Measurements from ENCODE around the gene HEPH. TPM values are rescaled to one million over a fixed set of nuclear protein-coding genes. Genes with fewer than 3 reads are reported as not detected.
"Not testable (repeated sequence)": the region's sequence is repeated elsewhere in the genome, so short reads cannot be mapped to it uniquely, and the experiment has no call there.

HEPH gene
- polyA plus RNA-seq (ENCODE audit: insufficient read length in 4 of 4), result 10 to 100 TPM; 47.6 to 64.5 (median 56.2) TPM

GRCh38 chrX:66163849-66164411 lies at the start of gene HEPH:
Gene HEPH, plus strand, starts transcription at chrX:66164247. Its CDS starts 6,324 bp downstream, at chrX:66170571.
- DNase-seq (ENCODE audit: low read depth in 4 of 4, low spot score in 3 of 4), result no peak

DNA sequence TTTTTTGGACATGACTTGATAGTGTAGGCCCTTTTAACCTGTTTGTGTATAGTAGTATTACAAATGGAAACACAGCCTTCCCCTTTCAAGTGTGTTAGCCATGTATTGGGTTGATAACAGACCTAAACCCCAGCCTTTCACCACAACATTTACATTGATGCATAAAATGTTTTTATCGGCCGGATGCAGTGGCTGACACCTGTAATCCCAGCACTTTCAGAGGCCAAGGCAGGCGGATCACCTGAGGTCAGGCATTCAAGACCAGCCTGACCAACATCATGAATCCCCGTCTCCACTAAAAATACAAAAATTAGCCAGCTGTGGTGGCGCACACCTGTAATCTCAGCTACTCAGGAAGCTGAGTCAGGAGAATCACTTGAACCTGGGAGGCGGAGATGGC lies 45.3 kb upstream of the HEPH start:
- DNase-seq (ENCODE audit: low read depth in 4 of 4, low spot score in 3 of 4), result not testable (repeated sequence)

GRCh38 chrX:66121354-66121753 lies 42.7 kb upstream of the HEPH start:
- DNase-seq (ENCODE audit: low read depth in 4 of 4, low spot score in 3 of 4), result not testable (repeated sequence)

- no peak for DNase-seq (ENCODE audit: low read depth in 4 of 4, low spot score in 3 of 4)
These were observed 37.4 kb upstream of the HEPH start for GRCh38 chrX:66126662-66127061.

- no peak for DNase-seq (ENCODE audit: low read depth in 4 of 4, low spot score in 3 of 4)
These were observed 33.6 kb upstream of the HEPH start for GRCh38 chrX:66130469-66130868.

DNA sequence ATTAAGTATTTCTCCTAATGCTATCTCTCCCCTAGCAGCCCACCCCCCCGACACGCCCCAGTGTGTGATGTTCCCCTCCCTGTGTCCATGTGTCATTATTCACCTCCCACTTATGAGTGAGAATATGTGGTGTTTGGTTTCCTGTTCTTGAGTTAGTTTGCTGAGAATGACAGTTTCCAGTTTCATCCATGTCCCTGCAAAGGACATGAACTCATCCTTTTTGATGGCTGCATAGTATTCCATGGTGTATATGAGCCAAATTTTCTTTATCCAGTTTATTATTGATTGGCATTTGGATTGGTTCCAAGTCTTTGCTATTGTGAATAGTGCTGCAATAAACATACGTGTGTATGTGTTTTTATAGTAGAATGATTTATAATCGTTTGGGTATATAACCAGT lies 28.8 kb upstream of the HEPH start:
- DNase-seq (ENCODE audit: low read depth in 4 of 4, low spot score in 3 of 4), result not testable (repeated sequence)

DNA sequence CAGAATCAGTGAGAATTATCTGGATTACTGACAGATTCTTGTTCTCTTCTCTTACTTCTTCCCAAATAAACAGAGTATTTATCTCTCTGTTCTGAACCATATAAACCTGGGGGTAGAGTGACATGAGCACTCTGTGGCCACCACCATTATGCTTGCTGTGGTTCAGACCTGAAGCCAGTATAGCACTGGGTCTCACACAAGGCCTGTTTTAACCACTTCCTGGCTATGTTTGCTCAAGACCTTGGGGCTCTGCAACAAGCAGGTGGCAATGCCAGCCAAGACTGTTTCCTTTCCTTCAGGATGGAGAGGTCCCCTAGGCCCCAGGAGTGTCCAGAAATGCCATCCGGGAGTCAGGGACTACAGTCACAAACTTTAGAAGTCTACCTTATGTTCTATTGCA lies 21.7 kb upstream of the HEPH start:
- DNase-seq (ENCODE audit: low read depth in 4 of 4, low spot score in 3 of 4), result no peak

DNA sequence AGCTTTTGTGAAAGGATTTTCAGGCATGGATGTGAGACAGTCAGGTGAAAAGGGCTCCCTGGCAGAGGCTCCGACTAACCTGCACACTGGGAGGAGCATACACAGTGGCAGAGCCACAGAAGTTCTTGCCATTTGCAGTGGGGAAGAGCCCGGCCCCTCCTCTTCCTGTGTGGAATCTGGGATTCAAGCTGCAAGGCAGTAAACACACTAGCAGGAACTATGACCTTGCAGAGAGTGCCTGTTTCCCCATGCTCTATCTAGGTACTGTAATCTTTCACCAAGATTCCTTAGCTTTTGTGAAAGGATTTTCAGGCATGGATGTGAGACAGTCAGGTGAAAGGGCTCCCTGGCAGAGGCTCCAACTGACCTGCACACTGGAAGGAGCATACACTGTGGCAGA lies 19.8 kb upstream of the HEPH start:
- DNase-seq (ENCODE audit: low read depth in 4 of 4, low spot score in 3 of 4), result no peak

GRCh38 chrX:66149519-66149918 lies 14.5 kb upstream of the HEPH start:
- no peak for DNase-seq (ENCODE audit: low read depth in 4 of 4, low spot score in 3 of 4)

GRCh38 chrX:66150163-66150562 lies 13.9 kb upstream of the HEPH start:
- no peak for DNase-seq (ENCODE audit: low read depth in 4 of 4, low spot score in 3 of 4)

- no peak for DNase-seq (ENCODE audit: low read depth in 4 of 4, low spot score in 3 of 4)
These were observed 1.7 kb upstream of the HEPH start for GRCh38 chrX:66162331-66162822.

DNA sequence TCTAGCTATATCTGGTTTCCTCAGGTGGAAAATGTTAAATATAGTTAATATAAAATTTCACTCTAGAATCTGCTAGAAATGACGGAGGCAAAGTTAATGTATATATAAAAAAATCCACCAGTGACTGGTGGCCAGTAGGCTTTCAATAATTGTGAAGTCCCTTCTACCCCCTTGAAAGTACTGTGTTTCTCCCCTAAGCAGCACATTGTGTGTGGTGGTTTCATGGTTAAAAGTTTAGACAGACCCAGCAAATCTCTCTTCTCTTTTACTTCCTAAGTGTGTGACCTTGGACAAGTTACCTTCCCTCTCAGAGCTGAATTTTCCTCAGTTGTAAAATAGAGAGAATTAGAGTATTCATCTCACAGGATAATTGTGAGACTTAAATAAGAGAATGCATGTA lies 600 bp upstream of the HEPH start:
- DNase-seq (ENCODE audit: low read depth in 4 of 4, low spot score in 3 of 4), result no peak

DNA sequence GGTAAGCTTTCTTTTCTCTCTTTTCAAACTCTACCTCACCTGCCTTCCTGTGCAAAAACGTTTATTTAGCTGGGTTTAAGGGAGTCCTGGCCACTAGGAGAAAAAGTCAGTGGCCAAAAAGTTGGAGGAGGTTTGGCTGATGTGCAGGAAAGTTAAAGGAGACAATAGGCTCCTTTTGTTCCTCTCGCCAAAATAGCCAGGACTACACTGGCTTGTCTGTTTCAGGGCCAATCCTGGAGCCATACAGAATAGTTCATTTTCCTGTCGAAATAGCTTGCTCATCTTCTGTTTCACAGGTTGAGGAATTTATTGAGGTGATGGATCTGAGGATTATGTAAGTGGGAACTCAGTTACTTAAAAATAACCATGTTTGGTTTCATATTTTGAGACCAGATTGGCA lies 423 bp downstream of the HEPH start:
- DNase-seq (ENCODE audit: low read depth in 4 of 4, low spot score in 3 of 4), result no peak

DNA sequence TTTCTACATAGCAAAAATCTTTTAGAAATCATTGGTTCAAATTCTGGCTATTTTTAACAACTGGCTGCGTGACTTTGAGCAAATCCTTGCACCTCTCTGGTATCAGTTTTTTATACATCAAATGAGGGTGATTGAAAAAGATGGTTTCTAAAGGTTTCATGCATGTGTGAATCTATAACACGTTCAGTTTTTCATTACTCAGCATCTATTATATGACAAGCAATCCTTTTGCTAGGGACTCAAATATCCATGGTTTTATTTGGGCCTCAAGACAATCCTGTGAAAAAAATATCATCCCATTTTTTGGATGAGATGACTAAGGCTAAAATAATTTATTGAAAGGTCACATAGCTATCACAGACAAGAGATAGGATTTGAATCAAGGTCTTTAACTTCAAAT lies 884 bp downstream of the HEPH start:
- DNase-seq (ENCODE audit: low read depth in 4 of 4, low spot score in 3 of 4), result no peak

- DNase-seq (ENCODE audit: low read depth in 4 of 4, low spot score in 3 of 4), result no peak
These were observed 2.6 kb downstream of the HEPH start for GRCh38 chrX:66166671-66167070.

DNA sequence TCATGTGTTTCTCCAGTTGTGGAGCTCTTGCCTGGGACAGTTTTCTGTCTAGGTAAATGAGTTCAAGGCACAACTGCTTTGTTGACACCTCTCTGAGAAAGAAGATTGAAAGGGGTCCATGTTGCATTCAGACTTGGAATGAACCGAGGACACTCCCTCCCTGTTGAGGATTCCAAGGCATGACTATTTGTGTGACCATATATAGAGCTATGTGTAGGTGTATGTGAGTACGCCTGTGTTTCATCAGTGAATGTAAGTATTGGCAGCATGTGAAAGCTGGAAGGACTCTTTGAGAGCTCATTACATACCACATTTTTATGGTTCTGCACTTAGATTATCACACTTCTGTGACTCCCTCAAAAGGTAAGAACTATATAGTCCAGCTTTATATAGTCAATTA lies 3.4 kb downstream of the HEPH start:
- no peak for DNase-seq (ENCODE audit: low read depth in 4 of 4, low spot score in 3 of 4)

DNA sequence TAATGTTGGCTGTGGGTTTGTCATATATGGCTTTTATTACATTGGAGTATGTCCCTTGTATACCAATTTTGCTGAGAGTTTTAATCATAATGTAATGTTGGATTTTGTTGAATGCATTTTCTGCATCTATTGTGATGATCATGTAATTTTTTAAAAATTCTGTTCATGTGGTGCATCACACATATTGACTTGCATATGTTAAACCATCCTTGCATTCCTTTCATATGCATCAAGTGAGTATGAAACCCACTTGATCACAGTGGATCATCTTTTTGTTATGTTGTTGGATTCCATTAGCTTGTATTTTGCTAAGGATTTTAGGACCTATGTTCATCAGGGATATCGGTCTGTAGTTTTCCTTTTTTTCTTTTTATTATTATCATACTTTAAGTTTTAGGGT lies 12.1 kb downstream of the HEPH start:
- DNase-seq (ENCODE audit: low read depth in 4 of 4, low spot score in 3 of 4), result no peak

DNA sequence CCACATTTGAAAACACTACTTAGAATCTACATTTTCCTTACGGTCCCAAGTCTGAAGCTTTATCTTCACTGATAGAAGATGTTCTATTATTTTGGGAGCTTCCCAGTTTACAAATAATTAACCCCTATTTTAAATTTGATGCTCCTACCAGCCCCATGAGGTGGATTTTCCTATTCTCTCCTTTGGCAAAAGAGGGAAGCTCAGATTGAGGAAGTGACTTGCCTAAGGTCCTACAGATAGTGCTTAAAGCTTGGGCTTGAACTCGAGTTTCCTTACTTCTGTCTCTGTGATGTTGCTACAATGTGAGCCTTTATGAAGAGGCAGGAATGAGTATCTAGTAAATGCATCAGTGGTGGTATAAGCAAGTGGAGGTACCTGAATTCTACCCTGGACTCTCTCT lies 27.5 kb downstream of the HEPH start:
- DNase-seq (ENCODE audit: low read depth in 4 of 4, low spot score in 3 of 4), result no peak

GRCh38 chrX:66193821-66194220 lies 29.8 kb downstream of the HEPH start:
- no peak for DNase-seq (ENCODE audit: low read depth in 4 of 4, low spot score in 3 of 4)

- DNase-seq (ENCODE audit: low read depth in 4 of 4, low spot score in 3 of 4), result no peak
These were observed 36.1 kb downstream of the HEPH start for GRCh38 chrX:66200050-66200664.

- DNase-seq (ENCODE audit: low read depth in 4 of 4, low spot score in 3 of 4), result no peak
These were observed 37.1 kb downstream of the HEPH start for GRCh38 chrX:66200855-66201795.

Measured in right renal pelvis (tissue), 4 donors.